OCI-LY7 (cell line): ENCODE measurements around the gene CDX1. TPM values are rescaled to one million over a fixed set of nuclear protein-coding genes. Genes with fewer than 3 reads are reported as not detected.

Experiments used
- BruUV-seq: library from RNA; stranded (reverse); fragments of 400-500 nt; replicated peaks from 2 replicates; lab custom pipeline; 2021; lab: Mats Ljungman, UMichigan
- CTCF ChIA-PET: fragments of 300-600 bp; sonication (Branson Sonifier 250); formaldehyde crosslinking; loops from one replicate; lab custom pipeline; 2022; ENCODE audit warnings: antibody characterized with exemption; ENCODE audit not compliant: unreplicated experiment; lab: Charles Lee
- POLR2A ChIA-PET: fragments of 300-600 bp; sonication (Branson Sonifier 250); formaldehyde crosslinking; loops from one replicate; lab custom pipeline; 2022; ENCODE audit warnings: antibody characterized with exemption; lab: Charles Lee
- DNase-seq: peaks from one replicate; pipeline ENCODE4 v3.0.0-alpha.2; 2015; ENCODE audit warnings: low spot score
- H2AFZ ChIP-seq: fragments of 200-600 bp; sonication (generic), shearing (Covaris generic); 2 replicates; pipeline ENCODE4 v1.6.1; 2014; ENCODE audit warnings: mild to moderate bottlenecking, antibody characterized with exemption, low read length, moderate library complexity
- H3K27ac ChIP-seq: fragments of 200-600 bp; sonication (generic); 2 replicates; pipeline ENCODE4 v1.5.1; 2014; ENCODE audit warnings: mixed run types, low read depth, mild to moderate bottlenecking, moderate library complexity, low read length, inconsistent platforms; ENCODE audit not compliant: poor library complexity, severe bottlenecking
- H3K36me3 ChIP-seq: fragments of 200-600 bp; sonication (generic); 2 replicates; pipeline ENCODE4 v1.6.1; 2014; ENCODE audit warnings: mild to moderate bottlenecking, antibody characterized with exemption, low read length, moderate library complexity, mixed read lengths; ENCODE audit not compliant: insufficient read depth
- H3K4me1 ChIP-seq: fragments of 200-600 bp; sonication (generic); 2 replicates; pipeline ENCODE4 v1.5.1; 2014; ENCODE audit warnings: mild to moderate bottlenecking, low read length; ENCODE audit not compliant: insufficient read depth, poor library complexity, severe bottlenecking
- H3K4me2 ChIP-seq: fragments of 200-600 bp; sonication (generic); 2 replicates; pipeline ENCODE4 v1.6.1; 2014; ENCODE audit warnings: mild to moderate bottlenecking, low read length
- H3K4me3 ChIP-seq: fragments of 200-600 bp; sonication (generic); 2 replicates; pipeline ENCODE4 v1.5.1; 2014; ENCODE audit warnings: mild to moderate bottlenecking, low read depth, low read length; ENCODE audit not compliant: poor library complexity, severe bottlenecking
- H3K79me2 ChIP-seq: fragments of 200-600 bp; sonication (generic); 2 replicates; pipeline ENCODE4 v1.6.1; 2016; ENCODE audit warnings: low read depth, mild to moderate bottlenecking, low read length, moderate library complexity, mixed read lengths; ENCODE audit not compliant: insufficient read depth
- H3K9me2 ChIP-seq: fragments of 200-600 bp; sonication (generic); 2 replicates; pipeline ENCODE4 v1.6.1; 2016; ENCODE audit warnings: mild to moderate bottlenecking, low read length, mixed read lengths; ENCODE audit not compliant: insufficient read depth
- H3K9me3 ChIP-seq: fragments of 200-600 bp; sonication (generic); 2 replicates; pipeline ENCODE4 v1.6.1; 2014; ENCODE audit warnings: mild to moderate bottlenecking, mixed run types, low read length, mixed read lengths
- H4K20me1 ChIP-seq: fragments of 200-600 bp; sonication (generic); 2 replicates; pipeline ENCODE4 v1.6.1; 2014; ENCODE audit warnings: mild to moderate bottlenecking, antibody characterized with exemption, low read length, moderate library complexity, mixed read lengths; ENCODE audit not compliant: insufficient read depth
- EZH2phosphoT487 ChIP-seq: fragments of 200-600 bp; sonication (generic); IDR thresholded peaks from 2 replicates; pipeline ENCODE4 v1.6.1; 2018; ENCODE audit warnings: low read depth, borderline replicate concordance, mild to moderate bottlenecking, mixed run types, antibody characterized with exemption, low read length, moderate library complexity, mixed read lengths
- intact Hi-C: fragments of 100-400 bp; cut with micrococcal nuclease; formaldehyde crosslinking; loops from one replicate; pipeline ENCODE4 v1.10.0; 2022; ENCODE audit not compliant: unreplicated experiment
- total RNA-seq, 2 experiments: library from RNA; depleted of rRNA in 1 of 2; stranded (reverse); fragments of >200 nt in 1 of 2; shearing (Covaris generic) in 1 of 2; gene quantifications; 2 replicates each; pipeline ENCODE4 v1.2.3, GENCODE V29; 2014 to 2022
- TF ChIP-seq, protein P1 (sequence below): fragments of 200-600 bp; sonication (generic); conservative IDR thresholded peaks from 2 replicates; pipeline ENCODE4 v1.5.1; 2014; ENCODE audit warnings: mild to moderate bottlenecking, antibody characterized with exemption, low read length, moderate library complexity, mixed read lengths

CDX1 gene
- total RNA-seq, 2 experiments from 2014 or later: not detected

DNA sequence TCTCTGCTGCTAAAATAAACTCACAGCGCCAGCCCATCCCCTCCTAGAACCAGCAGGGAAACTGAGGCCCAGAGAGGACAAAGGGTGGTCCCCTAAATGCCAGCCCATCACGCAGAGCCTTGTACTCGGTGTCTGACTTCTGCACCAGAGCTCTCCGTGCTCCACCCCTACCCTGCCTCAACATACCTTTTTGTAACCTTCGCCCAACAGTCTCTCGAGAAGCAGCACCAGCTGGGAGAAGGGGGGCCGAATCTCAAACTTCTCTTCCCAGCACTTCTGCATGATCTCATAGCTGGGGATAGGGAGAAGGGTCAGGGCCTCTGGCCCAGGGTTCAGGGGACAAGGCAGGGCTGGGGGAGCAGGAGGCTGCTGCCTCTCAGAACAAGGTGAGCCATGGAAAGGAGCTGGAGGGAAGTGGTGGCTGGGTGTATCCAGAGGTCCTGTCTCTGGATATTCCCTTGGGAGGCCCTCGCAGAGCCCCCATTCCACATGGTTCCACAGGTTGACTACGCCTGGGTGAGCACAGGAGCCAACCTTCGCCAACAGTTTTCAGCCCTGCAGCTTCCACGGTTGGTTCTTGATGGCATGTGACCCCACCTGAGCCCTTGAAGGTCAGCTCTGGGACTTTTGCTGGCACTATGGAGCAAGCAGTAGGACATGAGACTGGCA, 47.9 kb upstream of the CDX1 start:
- ChIA-PET CTCF (interaction anchor here (0.6 kb wide), 1 partner anchor 159 kb away, joined by 3 read pairs; no protein-coding TSS in a partner anchor), POLR2A (no interaction called here)
- BruUV-seq: no TSS peak
- Histone ChIP-seq H3K4me1 (no peaks in the 10 kb centered on the region), H4K20me1 (no peaks in the 10 kb centered on the region), H3K4me2 (no peak overlapping the region), H3K4me3 (no peak overlapping the region), H3K9me3 (no peaks in the 10 kb centered on the region), H3K36me3 (no peaks in the 10 kb centered on the region), H3K27ac (no peak overlapping the region), H3K9me2 (no peaks in the 10 kb centered on the region), H3K79me2 (no peaks in the 10 kb centered on the region), H2AFZ (no peak overlapping the region)
- DNase-seq: no peak
- intact Hi-C loops: no loop called here
- no peak for TF ChIP-seq EZH2phosphoT487
- TF ChIP-seq, protein P1, sequence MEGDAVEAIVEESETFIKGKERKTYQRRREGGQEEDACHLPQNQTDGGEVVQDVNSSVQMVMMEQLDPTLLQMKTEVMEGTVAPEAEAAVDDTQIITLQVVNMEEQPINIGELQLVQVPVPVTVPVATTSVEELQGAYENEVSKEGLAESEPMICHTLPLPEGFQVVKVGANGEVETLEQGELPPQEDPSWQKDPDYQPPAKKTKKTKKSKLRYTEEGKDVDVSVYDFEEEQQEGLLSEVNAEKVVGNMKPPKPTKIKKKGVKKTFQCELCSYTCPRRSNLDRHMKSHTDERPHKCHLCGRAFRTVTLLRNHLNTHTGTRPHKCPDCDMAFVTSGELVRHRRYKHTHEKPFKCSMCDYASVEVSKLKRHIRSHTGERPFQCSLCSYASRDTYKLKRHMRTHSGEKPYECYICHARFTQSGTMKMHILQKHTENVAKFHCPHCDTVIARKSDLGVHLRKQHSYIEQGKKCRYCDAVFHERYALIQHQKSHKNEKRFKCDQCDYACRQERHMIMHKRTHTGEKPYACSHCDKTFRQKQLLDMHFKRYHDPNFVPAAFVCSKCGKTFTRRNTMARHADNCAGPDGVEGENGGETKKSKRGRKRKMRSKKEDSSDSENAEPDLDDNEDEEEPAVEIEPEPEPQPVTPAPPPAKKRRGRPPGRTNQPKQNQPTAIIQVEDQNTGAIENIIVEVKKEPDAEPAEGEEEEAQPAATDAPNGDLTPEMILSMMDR: no peak

DNA sequence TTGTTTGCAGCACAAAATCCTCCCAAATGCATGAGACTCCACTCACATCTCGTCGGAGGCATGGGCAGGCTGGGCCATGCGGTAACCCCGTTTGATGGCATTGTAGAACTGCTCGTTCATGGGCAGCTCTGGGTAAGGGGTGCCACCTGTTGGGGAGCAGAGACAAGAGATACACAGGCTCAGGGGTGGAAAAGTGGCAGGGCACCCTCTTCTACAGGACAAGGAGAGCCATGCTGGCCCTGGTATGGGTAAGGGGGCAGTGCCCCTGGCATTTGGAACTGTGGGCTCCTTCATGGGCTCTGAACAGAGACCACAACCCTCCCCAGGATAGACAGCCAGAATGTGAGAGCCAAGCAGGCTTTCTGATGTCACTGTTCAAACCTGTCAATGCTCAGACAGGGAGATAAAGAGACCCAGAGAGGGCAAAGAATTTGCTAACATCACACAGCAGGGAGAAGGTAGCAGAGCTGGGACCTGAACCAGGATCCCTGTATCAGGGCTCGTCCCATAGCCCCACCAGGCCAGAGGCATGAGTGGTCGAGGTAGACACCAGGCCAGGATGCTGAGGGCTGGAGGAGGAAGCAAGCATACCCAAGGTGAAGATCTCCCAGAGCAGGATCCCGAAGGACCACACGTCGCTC, 47.0 kb upstream of the CDX1 start:
- ChIA-PET CTCF (no interaction called here), POLR2A (no interaction called here)
- no peaks in the 10 kb centered on the region for H3K79me2 ChIP-seq
- H2AFZ ChIP-seq: no peak overlapping the region
- no peaks in the 10 kb centered on the region for H3K9me3 ChIP-seq
- H3K36me3 ChIP-seq: no peaks in the 10 kb centered on the region
- H3K4me1 ChIP-seq: no peaks in the 10 kb centered on the region
- H3K4me3 ChIP-seq: no peak overlapping the region
- no peak overlapping the region for H3K4me2 ChIP-seq
- intact Hi-C loops: no loop called here
- H3K9me2 ChIP-seq: no peaks in the 10 kb centered on the region
- H3K27ac ChIP-seq: no peak overlapping the region
- H4K20me1 ChIP-seq: no peaks in the 10 kb centered on the region
- TF ChIP-seq EZH2phosphoT487: no peak
- TF ChIP-seq, protein P1: no peak
- no peak for DNase-seq
- no TSS peak for BruUV-seq

DNA sequence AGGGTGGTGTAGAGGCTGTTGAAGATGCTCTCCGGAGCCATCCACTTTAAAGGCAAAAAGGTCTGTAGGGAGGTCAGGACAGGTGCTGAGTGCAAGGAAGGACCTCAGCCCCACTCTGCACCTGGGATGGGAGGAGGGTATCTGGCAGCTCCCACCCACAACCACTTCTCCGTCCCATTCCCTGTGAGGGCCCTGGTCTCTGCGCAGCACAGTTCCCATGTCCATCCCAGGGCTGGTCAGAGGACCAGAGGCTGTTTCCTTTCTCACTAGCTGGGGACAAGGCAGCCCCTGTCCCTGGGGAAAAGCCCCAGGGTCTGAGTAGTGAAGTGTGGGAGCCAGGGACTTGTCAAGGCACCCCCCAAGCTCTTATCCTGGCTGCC, 46.5 kb upstream of the CDX1 start:
- H4K20me1 ChIP-seq: no peaks in the 10 kb centered on the region
- intact Hi-C loops: no loop called here
- H3K4me2 ChIP-seq: no peak overlapping the region
- H3K4me1 ChIP-seq: no peaks in the 10 kb centered on the region
- no peak overlapping the region for H2AFZ ChIP-seq
- no peak for DNase-seq
- H3K9me2 ChIP-seq: no peaks in the 10 kb centered on the region
- H3K79me2 ChIP-seq: no peaks in the 10 kb centered on the region
- CTCF ChIA-PET: no interaction called here
- no peaks in the 10 kb centered on the region for H3K36me3 ChIP-seq
- TF ChIP-seq, protein P1: no peak
- TF ChIP-seq EZH2phosphoT487: no peak
- no TSS peak for BruUV-seq
- no peak overlapping the region for H3K27ac ChIP-seq
- POLR2A ChIA-PET: no interaction called here
- H3K9me3 ChIP-seq: no peaks in the 10 kb centered on the region
- no peak overlapping the region for H3K4me3 ChIP-seq
